Fibroblast of lung (primary cell): ENCODE results near the gene KAT8. TPM values are rescaled to one million over a fixed set of nuclear protein-coding genes. Genes with fewer than 3 reads are reported as not detected.

Experiments used
- DNase-seq, 2 donors: peaks; one replicate each; pipeline versions ENCODE4 v3.0.0 to v3.0.0-alpha.2; 2010; ENCODE audit warnings: low read depth in 2 of 2
- H2AFZ ChIP-seq: 2 replicates; pipeline ENCODE4 v1.5.1; 2012; ENCODE audit warnings: low read length, control low read depth, inconsistent platforms
- H3K27ac ChIP-seq: 2 replicates; pipeline ENCODE4 v1.5.1; 2011; ENCODE audit warnings: low read length, control low read depth; ENCODE audit not compliant: insufficient read depth
- H3K27me3 ChIP-seq: 2 replicates; pipeline ENCODE4 v1.5.1; 2011; ENCODE audit warnings: mild to moderate bottlenecking, low read length; ENCODE audit not compliant: control insufficient read depth, insufficient read depth
- H3K36me3 ChIP-seq: 2 replicates; pipeline ENCODE4 v1.5.1; 2011; ENCODE audit warnings: low read length; ENCODE audit not compliant: control insufficient read depth, insufficient read depth
- H3K4me1 ChIP-seq: 2 replicates; pipeline ENCODE4 v1.5.1; 2011; ENCODE audit warnings: low read length; ENCODE audit not compliant: control insufficient read depth, insufficient read depth; ENCODE audit errors: extremely low read depth
- H3K4me2 ChIP-seq: 2 replicates; pipeline ENCODE4 v1.5.1; 2011; ENCODE audit warnings: low read length, control low read depth; ENCODE audit not compliant: insufficient read depth; ENCODE audit errors: extremely low read depth
- H3K4me3 ChIP-seq, 4 experiments: fragments of 200-600 bp in 1 of 4; sonication (generic) in 1 of 4; replicated peaks in 1 of 4; 2 replicates each; pipeline ENCODE4 v1.5.1; 2011 to 2016; ENCODE audit warnings: low read length in 4 of 4, low read depth in 3 of 4, mild to moderate bottlenecking in 3 of 4, control low read depth in 2 of 4, inconsistent platforms in 1 of 4, mixed read lengths in 1 of 4; ENCODE audit not compliant: insufficient read depth in 1 of 4; ENCODE audit errors: control extremely low read depth in 1 of 4
- H3K79me2 ChIP-seq: 2 replicates; pipeline ENCODE4 v1.5.1; 2012; ENCODE audit warnings: mild to moderate bottlenecking, low read length, inconsistent platforms; ENCODE audit not compliant: control insufficient read depth, insufficient read depth
- H3K9ac ChIP-seq: 2 replicates; pipeline ENCODE4 v1.5.1; 2011; ENCODE audit warnings: mild to moderate bottlenecking, low read length, control low read depth; ENCODE audit not compliant: insufficient read depth
- H3K9me3 ChIP-seq: 2 replicates; pipeline ENCODE4 v1.5.1; 2012; ENCODE audit warnings: low read depth, low read length; ENCODE audit not compliant: control insufficient read depth, insufficient read depth
- H4K20me1 ChIP-seq: 2 replicates; pipeline ENCODE4 v1.5.1; 2011; ENCODE audit warnings: low read length; ENCODE audit not compliant: control insufficient read depth, insufficient read depth; ENCODE audit errors: extremely low read depth
- EZH2 ChIP-seq: IDR thresholded peaks from 2 replicates; pipeline ENCODE4 v1.5.1; 2012; ENCODE audit warnings: low read length, control low read depth, mild to moderate bottlenecking; ENCODE audit errors: missing control alignments
- polyA plus RNA-seq, 2 donors: library from polyadenylated mRNA; depleted of rRNA in 1 of 2; stranded (reverse) in 1 of 2; unstranded in 1 of 2; fragments of >200 nt; gene quantifications; 2 replicates each; pipeline ENCODE4 v1.2.1, GENCODE V29; 2011 to 2012; ENCODE audit warnings: missing spikeins in 1 of 2
- total RNA-seq: library from RNA; depleted of rRNA; stranded (reverse); fragments of >200 nt; gene quantifications from 2 replicates; pipeline ENCODE4 v1.2.1, GENCODE V29; 2014
- TF ChIP-seq, protein P1 (sequence below), 2 donors: IDR thresholded peaks in 1 of 2; conservative IDR thresholded peaks in 1 of 2; 1 replicate in 1 of 2; 2 replicates in 1 of 2; pipeline ENCODE4 v1.5.1; 2011 to 2012; ENCODE audit warnings: low read length in 2 of 2, control low read depth in 1 of 2, inconsistent platforms in 1 of 2, low read depth in 1 of 2, mild to moderate bottlenecking in 1 of 2

KAT8 gene
- total and polyA plus RNA-seq, 2 donors (not counting 1 experiment from before 2014, with no cell fraction given) = 23.9 to 30.4 TPM

DNA sequence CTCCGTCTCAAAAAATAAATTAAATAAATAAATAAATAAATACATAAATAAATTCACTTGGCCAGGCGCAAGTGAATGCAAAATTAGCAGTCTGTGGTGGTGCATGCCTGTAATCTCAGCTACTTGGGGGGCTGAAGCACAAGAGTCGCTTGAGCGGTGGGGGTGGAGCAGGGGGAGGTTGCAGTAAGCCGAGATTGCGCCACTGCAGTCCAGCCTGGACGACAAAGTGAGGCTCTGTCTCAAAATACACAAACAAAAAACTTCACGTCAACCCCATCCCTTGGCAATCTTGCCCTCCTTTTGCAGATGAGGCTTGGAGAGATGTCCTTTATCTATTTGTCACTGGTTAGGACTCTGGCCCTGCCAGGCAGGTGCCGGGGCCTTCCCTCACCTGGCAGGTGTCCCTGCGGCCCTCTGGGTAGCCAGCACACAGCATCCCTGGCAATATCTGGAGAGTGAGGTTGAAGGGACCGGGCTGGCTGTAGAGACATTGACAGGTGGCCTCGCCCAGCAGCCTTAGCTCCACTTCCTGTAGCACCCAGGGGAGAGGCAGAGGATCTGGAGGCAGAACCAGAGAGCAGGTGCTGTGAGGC is 28.0 kb downstream of the KAT8 start:
- Histone ChIP-seq H3K79me2 (no peaks in the 10 kb centered on the region), H3K9ac (no peak overlapping the region), H3K4me2 (no peak overlapping the region), H3K36me3 (no peaks in the 10 kb centered on the region), H3K4me1 (peaks cover 7% of the 10 kb centered on the region), H2AFZ (no peak overlapping the region), H3K27me3 (peaks cover 27% of the 10 kb centered on the region), H4K20me1 (no peaks in the 10 kb centered on the region), H3K27ac (no peak overlapping the region), H3K4me3 (no peak overlapping the region), H3K9me3 (no peaks in the 10 kb centered on the region)
- no peak for DNase-seq
- TF ChIP-seq EZH2 = no peak
- TF ChIP-seq, protein P1, sequence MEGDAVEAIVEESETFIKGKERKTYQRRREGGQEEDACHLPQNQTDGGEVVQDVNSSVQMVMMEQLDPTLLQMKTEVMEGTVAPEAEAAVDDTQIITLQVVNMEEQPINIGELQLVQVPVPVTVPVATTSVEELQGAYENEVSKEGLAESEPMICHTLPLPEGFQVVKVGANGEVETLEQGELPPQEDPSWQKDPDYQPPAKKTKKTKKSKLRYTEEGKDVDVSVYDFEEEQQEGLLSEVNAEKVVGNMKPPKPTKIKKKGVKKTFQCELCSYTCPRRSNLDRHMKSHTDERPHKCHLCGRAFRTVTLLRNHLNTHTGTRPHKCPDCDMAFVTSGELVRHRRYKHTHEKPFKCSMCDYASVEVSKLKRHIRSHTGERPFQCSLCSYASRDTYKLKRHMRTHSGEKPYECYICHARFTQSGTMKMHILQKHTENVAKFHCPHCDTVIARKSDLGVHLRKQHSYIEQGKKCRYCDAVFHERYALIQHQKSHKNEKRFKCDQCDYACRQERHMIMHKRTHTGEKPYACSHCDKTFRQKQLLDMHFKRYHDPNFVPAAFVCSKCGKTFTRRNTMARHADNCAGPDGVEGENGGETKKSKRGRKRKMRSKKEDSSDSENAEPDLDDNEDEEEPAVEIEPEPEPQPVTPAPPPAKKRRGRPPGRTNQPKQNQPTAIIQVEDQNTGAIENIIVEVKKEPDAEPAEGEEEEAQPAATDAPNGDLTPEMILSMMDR (conservative IDR thresholded peaks at IDR 0.05 in 1 of 2, IDR thresholded peaks at IDR 0.05 in 1 of 2; ENCODE audit: low read depth in 1 of 2, low read length in 2 of 2) = no peak

DNA sequence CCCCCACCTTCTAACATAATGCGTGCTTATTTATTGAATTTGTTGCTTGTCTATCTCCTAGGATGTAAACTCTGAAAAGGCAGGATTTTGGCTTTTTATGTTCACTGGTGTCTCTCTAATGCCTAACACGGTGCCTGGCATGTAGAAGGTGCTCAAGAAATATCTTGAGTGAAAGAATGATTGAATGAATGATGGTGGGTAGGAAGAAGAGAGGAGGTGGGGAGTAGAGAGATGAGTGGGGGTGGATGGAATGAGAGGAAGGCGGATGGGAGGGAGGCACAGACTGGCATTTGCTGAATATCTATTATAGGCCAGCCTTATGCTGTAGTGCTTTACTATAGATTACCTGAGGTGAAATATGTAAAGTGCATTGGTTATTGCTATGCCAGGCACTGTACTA is 30.1 kb downstream of the KAT8 start:
- Histone ChIP-seq H4K20me1 (no peaks in the 10 kb centered on the region), H3K4me2 (no peak overlapping the region), H3K27me3 (peaks cover 27% of the 10 kb centered on the region), H3K4me1 (no peaks in the 10 kb centered on the region), H3K27ac (no peak overlapping the region), H3K79me2 (no peaks in the 10 kb centered on the region), H3K36me3 (no peaks in the 10 kb centered on the region), H3K9me3 (no peaks in the 10 kb centered on the region), H3K4me3 (no peak overlapping the region), H3K9ac (no peak overlapping the region), H2AFZ (no peak overlapping the region)
- DNase-seq = no peak
- TF ChIP-seq EZH2 = peak; percentile 67
- TF ChIP-seq, protein P1 (conservative IDR thresholded peaks at IDR 0.05 in 1 of 2, IDR thresholded peaks at IDR 0.05 in 1 of 2; ENCODE audit: low read depth in 1 of 2, low read length in 2 of 2) = no peak

DNA sequence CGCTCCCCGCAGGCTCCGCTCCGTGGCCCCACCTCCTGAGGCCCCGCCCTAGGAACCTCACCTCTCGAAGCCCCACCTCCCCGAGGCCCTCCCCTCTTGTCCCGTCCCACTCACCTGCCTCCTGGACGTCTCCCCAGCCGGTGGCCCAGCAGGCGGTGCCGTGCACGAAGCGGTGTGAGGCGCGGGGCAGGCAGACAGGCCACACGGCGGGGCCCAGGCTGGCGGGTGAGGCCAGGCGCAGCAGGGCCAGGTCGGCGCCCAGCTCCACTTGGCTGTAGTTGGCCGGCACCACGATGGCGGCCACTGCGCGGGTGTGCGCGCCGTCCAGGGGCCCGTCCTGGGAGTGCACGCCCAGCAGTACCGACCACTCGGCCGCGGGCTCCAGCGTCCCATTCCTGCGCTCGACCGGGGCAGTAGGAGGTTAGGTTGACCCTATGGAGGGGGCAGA is 30.8 kb downstream of the KAT8 start:
- DNase-seq = no peak
- Histone ChIP-seq H4K20me1 (no peaks in the 10 kb centered on the region), H3K9ac (no peak overlapping the region), H3K4me3 (no peak overlapping the region), H3K4me2 (no peak overlapping the region), H3K9me3 (no peaks in the 10 kb centered on the region), H3K4me1 (no peaks in the 10 kb centered on the region), H2AFZ (no peak overlapping the region), H3K79me2 (no peaks in the 10 kb centered on the region), H3K27me3 (peaks cover 27% of the 10 kb centered on the region), H3K36me3 (no peaks in the 10 kb centered on the region), H3K27ac (no peak overlapping the region)
- TF ChIP-seq EZH2 = no peak
- TF ChIP-seq, protein P1 (conservative IDR thresholded peaks at IDR 0.05 in 1 of 2, IDR thresholded peaks at IDR 0.05 in 1 of 2; ENCODE audit: low read depth in 1 of 2, low read length in 2 of 2) = no peak
